Stimulated activated CD4-positive, alpha-beta T cell treated with anti-CD3 and anti-CD28 coated beads, Interleukin-12 subunit alpha, Interleukin-12 subunit beta, amount 100 ng/mL, for 48 hours (primary cell): ENCODE results near the gene ZNF285.
"Not testable (repeated sequence)": the region's sequence is repeated elsewhere in the genome, so short reads cannot be mapped to it uniquely, and the experiment has no call there.

Experiments
- DNase-seq, 3 donors: peaks; one replicate each; pipeline ENCODE4 v3.0.0-alpha.2; 2020; ENCODE audit warnings: low read depth in 2 of 3, low spot score in 1 of 3

ZNF285 gene

DNA sequence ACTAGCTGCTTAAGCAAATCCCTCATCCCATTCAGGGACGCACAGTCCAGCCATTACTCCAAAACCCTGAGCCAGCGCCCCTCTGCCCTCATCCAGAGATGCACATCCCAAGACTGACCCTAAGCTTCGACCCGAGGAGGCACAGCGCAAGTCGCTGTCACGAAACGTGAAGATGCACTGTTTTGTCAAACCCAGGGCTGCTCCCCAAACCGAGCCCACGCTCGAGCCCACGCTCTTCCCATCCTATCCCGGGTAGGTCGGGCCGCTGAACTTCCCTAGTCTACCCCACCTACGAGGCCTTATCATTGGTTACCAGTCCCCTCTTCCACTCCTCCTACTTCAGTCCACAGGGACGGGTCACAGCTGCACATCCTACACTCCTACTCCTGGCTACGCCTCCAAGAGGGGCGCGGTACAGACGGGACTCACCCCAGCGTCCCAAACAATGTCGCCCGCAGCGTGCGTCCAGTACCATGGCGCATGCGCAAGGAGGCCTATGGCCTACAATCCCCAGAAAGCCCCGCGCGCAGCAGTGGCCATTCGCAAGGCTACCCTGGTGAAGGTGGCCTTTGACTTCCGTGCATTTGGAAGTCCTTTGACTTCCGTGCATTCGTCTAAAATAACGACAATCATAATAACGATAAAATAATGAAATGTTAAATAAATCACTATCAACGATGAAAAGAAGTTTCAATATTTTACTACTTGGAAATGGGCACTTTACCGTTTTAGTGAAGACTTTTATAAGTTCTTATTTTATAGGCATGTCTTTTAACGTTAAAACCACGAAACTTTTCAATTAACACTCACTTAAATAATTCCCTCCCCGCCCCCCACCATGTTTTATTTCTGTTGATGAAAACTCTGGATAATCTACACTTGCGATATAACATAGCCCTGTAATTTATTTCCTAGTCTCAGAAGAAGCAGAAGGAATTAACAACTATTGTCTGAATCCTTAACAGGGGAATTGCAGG is at the start of gene ZNF285:
Gene ZNF285 (minus strand): TSS at position 470 of the 977 bp plus-strand sequence. CDS start 4,395 bp downstream, outside the sequence.
- peak; percentile 51 to 70 (median 59) for DNase-seq

DNA sequence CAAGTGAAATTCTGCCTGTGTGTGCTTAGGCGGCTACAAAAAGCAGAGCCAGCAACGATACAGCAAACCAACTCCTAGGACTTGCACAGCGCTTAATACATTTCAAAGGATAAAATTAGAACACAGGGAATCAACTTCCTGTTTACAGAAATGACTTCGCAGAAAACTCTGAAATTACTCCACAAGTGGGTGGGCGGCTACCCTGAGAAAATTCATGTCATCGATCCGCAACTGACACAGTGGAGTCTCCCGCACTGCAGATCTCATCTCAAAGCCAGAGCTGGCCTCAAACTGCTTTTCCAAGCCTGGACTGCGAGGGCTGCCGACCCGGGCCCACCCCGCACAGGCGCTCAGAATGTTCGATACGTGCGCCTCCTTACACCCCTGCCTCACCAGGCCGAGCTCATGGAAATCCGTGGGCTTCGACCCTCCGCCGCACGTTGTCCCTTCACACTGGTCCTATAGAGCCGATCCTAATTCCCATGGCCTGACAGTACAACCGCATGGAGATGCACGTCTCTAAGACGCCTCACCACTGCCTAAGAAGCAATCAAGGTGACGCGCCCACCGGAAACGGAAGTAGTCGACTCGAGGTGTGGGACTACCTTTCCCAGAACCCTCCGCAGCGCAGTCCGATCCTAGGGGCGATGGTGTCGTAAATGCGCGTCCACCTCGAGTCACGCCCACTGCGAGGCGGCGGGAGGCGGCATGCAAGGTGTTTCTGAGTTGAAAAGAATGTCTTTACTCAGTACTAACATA is 46.7 kb upstream of the ZNF285 start, which contains the start of gene ZNF229:
Gene ZNF229 (minus strand): TSS at position 557 of the 759 bp plus-strand sequence. CDS start 5,625 bp downstream, outside the sequence.
- DNase-seq, result peak; percentile 20 to 65 (median 42)

DNA sequence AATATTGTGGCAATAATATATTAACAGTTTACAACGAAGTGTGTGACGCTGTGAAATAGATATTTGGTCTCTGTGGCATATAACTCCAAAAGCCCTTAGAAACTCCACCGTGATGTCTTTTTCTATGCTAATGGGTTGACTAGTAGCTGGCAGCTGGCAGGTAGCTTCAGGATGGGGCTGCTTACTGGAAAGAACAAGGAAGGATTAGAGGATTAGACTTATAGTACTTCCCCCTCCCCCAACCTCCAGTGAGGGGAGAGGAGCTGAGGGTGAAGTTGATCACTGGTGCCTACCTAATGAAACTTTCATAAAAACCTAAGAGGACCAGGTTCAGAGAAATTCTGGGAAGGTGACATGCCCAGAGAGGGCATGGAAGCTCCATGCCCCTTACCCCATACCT is 37.0 kb upstream of the ZNF285 start:
- no peak for DNase-seq

DNA sequence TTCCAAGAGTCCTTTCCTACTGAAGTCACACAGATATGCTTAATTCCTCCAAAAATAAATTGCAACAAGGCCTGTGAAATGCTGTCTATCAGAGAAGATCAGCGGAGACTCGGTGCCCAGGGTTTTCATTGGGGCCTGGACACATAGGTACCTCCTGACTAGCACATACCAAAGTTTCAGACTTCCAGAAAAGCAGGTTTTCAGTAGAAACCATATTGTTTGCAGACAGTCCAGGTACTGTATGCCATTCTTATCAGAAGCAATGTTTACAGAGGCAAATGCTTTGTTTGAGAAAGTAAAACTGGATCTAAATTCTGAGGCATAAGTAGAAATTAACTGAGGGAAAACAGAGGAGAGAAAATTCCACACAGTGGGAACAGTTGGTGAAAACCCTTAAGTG is 34.0 kb upstream of the ZNF285 start:
- no peak for DNase-seq

GRCh38 chr19:44430956-44431355 is 29.5 kb upstream of the ZNF285 start:
- no peak for DNase-seq

- DNase-seq, result not testable (repeated sequence)
Observed at GRCh38 chr19:44415553-44415952, 14.1 kb upstream of the ZNF285 start.

DNA sequence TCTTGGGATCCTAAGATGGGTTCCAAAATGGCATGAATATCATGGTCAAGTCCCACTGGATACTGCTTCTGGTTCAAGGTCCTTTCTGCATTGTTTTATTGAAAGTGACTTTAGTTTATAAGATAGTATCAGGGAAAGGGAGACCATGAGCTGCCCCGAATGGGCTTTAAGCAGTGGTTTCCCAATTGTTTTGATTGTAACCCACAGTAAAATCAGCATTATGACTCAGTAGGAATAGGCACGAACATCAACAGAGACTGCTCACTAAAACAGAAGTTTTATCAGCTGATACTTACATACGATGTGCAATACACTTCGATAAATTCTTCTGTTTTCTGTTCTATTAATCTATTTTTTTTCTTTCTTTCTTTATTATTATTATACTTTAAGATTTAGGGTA is 12.1 kb downstream of the ZNF285 start:
- DNase-seq, result not testable (repeated sequence)

- no peak for DNase-seq
Observed at GRCh38 chr19:44374789-44375188, 26.6 kb downstream of the ZNF285 start.

DNA sequence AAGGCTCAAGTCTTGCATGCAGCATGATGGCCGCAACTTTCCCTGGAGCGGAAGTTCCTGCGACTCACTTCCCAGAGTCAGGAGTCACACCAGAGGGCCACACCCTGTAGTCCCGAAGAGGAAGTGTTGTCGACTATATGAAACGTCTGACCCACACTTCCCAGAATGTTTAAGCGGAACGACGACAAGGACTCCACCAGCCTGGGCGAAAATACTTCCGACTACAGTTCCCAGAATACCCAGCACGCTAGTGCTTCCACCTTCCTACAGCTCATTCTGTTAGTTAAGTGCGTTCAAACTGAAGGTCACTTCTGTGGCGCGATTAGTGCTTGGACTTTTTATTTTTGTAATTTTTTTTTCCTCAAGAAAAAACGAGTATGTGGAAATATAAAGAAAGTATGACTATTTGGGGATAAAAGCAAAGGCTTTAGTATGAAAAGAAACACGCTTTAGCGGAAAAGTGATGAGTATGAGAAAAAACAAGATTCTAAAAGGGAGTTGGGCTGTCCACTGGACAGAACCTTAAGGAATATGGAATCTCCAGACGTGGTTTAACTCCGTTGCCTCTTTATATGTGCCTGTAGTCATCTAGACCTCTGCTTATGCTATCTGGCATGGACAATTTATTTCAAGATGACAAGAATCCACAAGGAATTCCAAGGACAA is 29.5 kb downstream of the ZNF285 start:
- DNase-seq, result no peak

DNA sequence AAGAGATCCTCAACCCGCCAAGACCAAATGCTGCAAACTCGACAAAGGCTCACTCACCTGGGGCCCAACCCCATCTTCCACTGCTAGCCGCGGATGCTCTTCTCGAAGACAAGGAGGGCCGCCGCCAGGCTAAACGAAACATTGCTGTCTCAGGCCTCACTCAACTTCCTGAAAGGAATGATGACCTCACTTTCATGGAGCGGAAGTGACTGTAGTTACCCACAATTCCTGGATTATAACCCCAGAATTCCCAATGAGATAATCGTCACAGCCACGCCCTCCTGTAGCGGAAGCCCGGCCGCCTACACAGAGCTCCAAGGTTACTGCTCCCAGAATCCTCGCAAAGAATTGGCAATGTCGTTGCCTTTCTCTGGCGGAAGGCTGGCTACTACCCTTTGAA is 34.4 kb downstream of the ZNF285 start:
- DNase-seq, result no peak

DNA sequence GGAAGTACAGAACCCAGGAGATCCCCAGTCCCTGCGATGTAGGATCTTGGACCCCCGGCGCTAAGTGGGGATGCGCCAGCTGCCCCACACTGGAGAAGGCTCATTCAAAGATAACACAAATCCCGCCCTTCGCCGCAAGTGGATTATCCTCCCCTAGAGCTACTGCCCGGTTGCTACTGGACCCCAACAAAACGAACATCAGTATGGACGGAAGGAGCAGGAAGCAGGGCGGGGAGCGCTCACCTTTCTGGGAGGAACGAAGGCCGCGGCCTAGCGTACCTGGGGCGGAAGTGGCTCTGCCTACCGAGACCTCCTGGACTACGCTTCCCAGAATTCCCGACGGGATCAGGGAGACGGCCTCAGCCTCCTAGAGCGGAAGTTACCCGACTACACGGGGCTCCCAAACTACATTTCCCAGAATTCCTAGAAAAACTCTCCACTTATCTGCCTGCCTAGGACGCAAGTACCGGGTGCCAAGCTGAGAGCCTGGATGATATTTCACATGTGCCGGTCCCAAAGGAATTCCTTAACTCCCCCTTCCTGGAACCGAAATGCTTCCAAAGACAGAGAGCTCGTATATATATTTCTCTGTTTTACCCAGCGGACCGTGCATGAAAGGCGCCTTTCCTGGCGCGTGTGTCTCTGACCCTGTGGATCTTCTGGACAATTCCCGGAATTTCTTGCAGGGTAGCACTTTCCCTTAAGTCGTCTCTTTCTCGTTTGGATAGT is 44.9 kb downstream of the ZNF285 start, which contains the start of gene ZNF112:
Gene ZNF112 (minus strand): TSS at position 298 of the 729 bp plus-strand sequence. CDS start 16,141 bp downstream, outside the sequence.
- peak in 1 of 3 donors; percentile 2 for DNase-seq

DNA sequence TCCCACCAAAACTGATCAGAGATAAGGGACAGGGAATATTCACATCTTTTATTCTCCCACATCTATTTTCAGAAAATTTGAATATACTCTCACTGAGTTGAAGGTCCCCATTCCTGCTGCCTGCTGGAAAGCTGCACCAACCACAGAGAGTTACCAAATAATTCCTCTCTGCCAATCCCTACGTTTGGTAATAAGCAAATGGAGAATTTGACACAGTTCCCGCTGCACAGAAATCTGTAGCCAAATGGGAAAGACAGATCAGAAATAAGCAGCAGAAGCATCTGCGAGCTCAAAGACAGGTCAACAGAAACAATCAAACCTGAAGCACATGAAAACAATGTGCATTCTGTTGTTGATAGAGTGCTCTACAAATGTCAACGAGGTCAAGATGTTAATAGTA is 54.9 kb downstream of the ZNF285 start:
- DNase-seq, result no peak

GRCh38 chr19:44345959-44346358 is 55.4 kb downstream of the ZNF285 start:
- no peak for DNase-seq

- no peak for DNase-seq
Observed at GRCh38 chr19:44344255-44344654, 57.2 kb downstream of the ZNF285 start.

- DNase-seq, result no peak
Observed at GRCh38 chr19:44341794-44342193, 59.6 kb downstream of the ZNF285 start.

DNA sequence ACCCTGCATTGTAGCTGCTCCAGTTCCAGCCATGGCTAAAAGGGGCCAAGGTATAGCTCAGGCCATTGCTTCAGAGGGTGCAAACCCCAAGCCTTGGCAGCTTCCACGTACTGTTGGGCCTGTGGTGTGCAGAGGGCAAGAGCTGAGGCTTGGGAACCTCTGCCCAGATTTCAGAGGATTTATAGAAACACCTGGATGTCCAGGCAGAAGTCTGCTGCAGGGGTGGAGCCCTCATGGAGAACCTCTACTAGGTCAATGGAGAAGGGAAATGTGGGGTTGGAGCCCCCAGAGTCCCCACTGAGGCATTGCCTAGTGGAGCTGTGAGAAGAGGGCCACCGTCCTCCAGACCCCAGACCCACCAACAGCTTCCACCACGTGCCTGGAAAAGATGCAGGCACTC is 66.8 kb downstream of the ZNF285 start:
- DNase-seq, result not testable (repeated sequence)
